Astrocyte (in vitro differentiated cells and primary cell): ENCODE data around the gene RRP36.

Experiments used
- EZH2 ChIP-seq: IDR thresholded peaks from 2 replicates; pipeline ENCODE4 v1.6.1; 2012; ENCODE audit warnings: mild to moderate bottlenecking, low read length, inconsistent platforms; ENCODE audit not compliant: insufficient read depth
- TF ChIP-seq, protein P1 (sequence below): IDR thresholded peaks from 2 replicates; pipeline ENCODE4 v1.5.1; 2011; ENCODE audit warnings: low read depth, mild to moderate bottlenecking, inconsistent platforms, low read length, moderate library complexity; ENCODE audit not compliant: insufficient read depth

DNA sequence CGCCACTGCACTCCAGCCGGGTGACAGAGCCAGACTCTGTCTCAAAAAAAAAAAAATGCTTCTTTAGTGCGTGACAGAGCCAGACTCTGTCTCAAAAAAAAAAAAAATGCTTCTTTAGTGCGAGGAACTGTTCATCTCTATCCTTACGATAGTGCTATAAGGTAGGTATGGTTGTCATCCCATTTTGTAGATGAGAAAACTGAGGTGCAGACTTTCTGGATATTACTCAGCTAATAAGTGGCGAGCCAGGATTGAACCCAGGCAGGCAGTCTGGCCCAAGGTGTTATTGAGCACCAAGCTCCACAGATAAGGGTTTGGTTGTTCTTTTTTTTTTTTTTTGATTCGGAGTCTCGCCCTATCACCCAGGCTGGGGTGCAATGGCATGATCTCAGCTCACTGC, 19.6 kb upstream of the RRP36 start:
- TF ChIP-seq, protein P1, sequence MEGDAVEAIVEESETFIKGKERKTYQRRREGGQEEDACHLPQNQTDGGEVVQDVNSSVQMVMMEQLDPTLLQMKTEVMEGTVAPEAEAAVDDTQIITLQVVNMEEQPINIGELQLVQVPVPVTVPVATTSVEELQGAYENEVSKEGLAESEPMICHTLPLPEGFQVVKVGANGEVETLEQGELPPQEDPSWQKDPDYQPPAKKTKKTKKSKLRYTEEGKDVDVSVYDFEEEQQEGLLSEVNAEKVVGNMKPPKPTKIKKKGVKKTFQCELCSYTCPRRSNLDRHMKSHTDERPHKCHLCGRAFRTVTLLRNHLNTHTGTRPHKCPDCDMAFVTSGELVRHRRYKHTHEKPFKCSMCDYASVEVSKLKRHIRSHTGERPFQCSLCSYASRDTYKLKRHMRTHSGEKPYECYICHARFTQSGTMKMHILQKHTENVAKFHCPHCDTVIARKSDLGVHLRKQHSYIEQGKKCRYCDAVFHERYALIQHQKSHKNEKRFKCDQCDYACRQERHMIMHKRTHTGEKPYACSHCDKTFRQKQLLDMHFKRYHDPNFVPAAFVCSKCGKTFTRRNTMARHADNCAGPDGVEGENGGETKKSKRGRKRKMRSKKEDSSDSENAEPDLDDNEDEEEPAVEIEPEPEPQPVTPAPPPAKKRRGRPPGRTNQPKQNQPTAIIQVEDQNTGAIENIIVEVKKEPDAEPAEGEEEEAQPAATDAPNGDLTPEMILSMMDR = no peak
- TF ChIP-seq EZH2 = no peak
